Natural killer cell (primary cell): ENCODE data around the gene COMMD1. TPM values are rescaled to one million over a fixed set of nuclear protein-coding genes. Genes with fewer than 3 reads are reported as not detected.

Source experiments
- ATAC-seq, 3 donors: fragments of 150-1000 bp in 2 of 3; fragments of 200-7000 bp in 1 of 3; cut with Tn5 transposase; 1 replicate in 1 of 3; 2 replicates in 2 of 3; pipeline ENCODE4 v1.10.0; 2021; ENCODE audit warnings: mild to moderate bottlenecking in 2 of 3, moderate library complexity in 2 of 3
- DNase-seq, 2 donors: peaks; one replicate each; pipeline versions ENCODE4 v3.0.0 to v3.0.0-alpha.2; 2013 to 2021; ENCODE audit warnings: mixed read lengths in 1 of 2
- H3K27ac ChIP-seq: one replicate; pipeline ENCODE4 v1.5.1; 2013; ENCODE audit warnings: mild to moderate bottlenecking, low read length
- H3K27me3 ChIP-seq: one replicate; pipeline ENCODE4 v1.6.1; 2013; ENCODE audit warnings: low read length; ENCODE audit not compliant: control insufficient read depth, insufficient read depth
- H3K36me3 ChIP-seq: one replicate; pipeline ENCODE4 v1.6.1; 2013; ENCODE audit warnings: low read length; ENCODE audit not compliant: control insufficient read depth, insufficient read depth
- H3K4me1 ChIP-seq: one replicate; pipeline ENCODE4 v1.6.1; 2013; ENCODE audit warnings: low read length; ENCODE audit not compliant: control insufficient read depth, insufficient read depth
- H3K4me3 ChIP-seq: one replicate; pipeline ENCODE4 v1.5.1; 2013; ENCODE audit warnings: low read length
- H3K9me3 ChIP-seq: one replicate; pipeline ENCODE4 v1.6.1; 2013; ENCODE audit warnings: low read length; ENCODE audit not compliant: control insufficient read depth, insufficient read depth
- H3K27ac Mint-ChIP-seq, 2 donors: one replicate each; pipeline ENCODE4 v1.8.0; 2022; ENCODE audit warnings: mild to moderate bottlenecking in 2 of 2, mixed read lengths in 2 of 2, moderate library complexity in 1 of 2
- H3K27me3 Mint-ChIP-seq, 2 donors: one replicate each; pipeline ENCODE4 v1.8.0; 2022; ENCODE audit warnings: low read depth in 2 of 2, mixed read lengths in 2 of 2
- H3K36me3 Mint-ChIP-seq: one replicate; pipeline ENCODE4 v1.8.0; 2022; ENCODE audit warnings: mixed read lengths
- H3K4me1 Mint-ChIP-seq, 2 donors: one replicate each; pipeline ENCODE4 v1.8.0; 2022; ENCODE audit warnings: mixed read lengths in 2 of 2
- H3K4me3 Mint-ChIP-seq: one replicate; pipeline ENCODE4 v1.8.0; 2022; ENCODE audit warnings: mild to moderate bottlenecking, moderate library complexity, mixed read lengths
- H3K9me3 Mint-ChIP-seq, 2 donors: one replicate each; pipeline ENCODE4 v1.8.0; 2022; ENCODE audit warnings: mixed read lengths in 2 of 2
- CTCF ChIP-seq: fragments of 200-600 bp; IDR thresholded peaks from one replicate; pipeline ENCODE4 v1.8.0; 2022; ENCODE audit warnings: antibody characterized with exemption
- WGBS: methylation state at CpG from one replicate; pipeline ENCODE4 v1.1.7; 2013; ENCODE audit warnings: missing lambda C conversion rate; ENCODE audit not compliant: insufficient coverage; 5-methylcytosine and 5-hydroxymethylcytosine counted together
- intact Hi-C: fragments of 100-400 bp; cut with micrococcal nuclease; formaldehyde crosslinking; loops from one replicate; pipeline ENCODE4 v1.14.2; 2022
- total RNA-seq, 4 donors: library from RNA; stranded (reverse); fragments of 120-200 nt in 1 of 4; gene quantifications; one replicate each; pipeline versions ENCODE4 v1.2.3 to v1.2.4, GENCODE V29; 2013 to 2022

Gene COMMD1
- total RNA-seq, 3 donors from 2014 or later (not counting 1 experiment from before 2014, with no cell fraction given) = 24.3 to 36.7 (median 27.2) TPM

- Mint-ChIP-seq H3K36me3 (no peaks in the 10 kb centered on the region), H3K27me3 (no peaks in the 10 kb centered on the region), H3K27ac (peak overlapping the region in 1 of 2 donors; percentile 20), H3K9me3 (no peaks in the 10 kb centered on the region), H3K4me1 (peaks cover 23 to 25% of the 10 kb centered on the region in 2 donors), H3K4me3 (no peak overlapping the region)
- TF ChIP-seq CTCF = no peak
- DNase-seq = no peak
- no peak overlapping the region for H3K27ac ChIP-seq
- 93% methylated on average over 7 of the region's 7 CpGs for WGBS
- H3K4me3 ChIP-seq = no peak overlapping the region
- H3K4me1 ChIP-seq = peaks cover 3% of the 10 kb centered on the region
- H3K9me3 ChIP-seq = peaks cover 9% of the 10 kb centered on the region
- H3K36me3 ChIP-seq = peaks cover 5% of the 10 kb centered on the region
- H3K27me3 ChIP-seq = no peaks in the 10 kb centered on the region
- peak; percentile 39 to 84 (median 73) for ATAC-seq
- intact Hi-C loops = no loop called here
Observed at GRCh38 chr2:62071760-62072680, 166.5 kb downstream of the COMMD1 start.

- peaks cover 5% of the 10 kb centered on the region for H3K36me3 ChIP-seq
- Mint-ChIP-seq H3K9me3 (no peaks in the 10 kb centered on the region), H3K36me3 (no peaks in the 10 kb centered on the region), H3K27me3 (no peaks in the 10 kb centered on the region), H3K4me3 (no peak overlapping the region), H3K4me1 (peaks cover 23 to 25% of the 10 kb centered on the region in 2 donors), H3K27ac (no peak overlapping the region)
- H3K4me1 ChIP-seq = peaks cover 3% of the 10 kb centered on the region
- no peak for TF ChIP-seq CTCF
- no peak overlapping the region for H3K27ac ChIP-seq
- H3K9me3 ChIP-seq = peaks cover 9% of the 10 kb centered on the region
- 91% methylated on average over 2 of the region's 2 CpGs for WGBS
- intact Hi-C loops = no loop called here
- DNase-seq (no peak), ATAC-seq (no peak)
- H3K4me3 ChIP-seq = no peak overlapping the region
- no peaks in the 10 kb centered on the region for H3K27me3 ChIP-seq
Observed at GRCh38 chr2:62074233-62074632, 168.8 kb downstream of the COMMD1 start.

- H3K36me3 ChIP-seq = peaks cover 5% of the 10 kb centered on the region
- H3K4me1 ChIP-seq = no peaks in the 10 kb centered on the region
- no peak overlapping the region for H3K4me3 ChIP-seq
- H3K27ac Mint-ChIP-seq = no peak overlapping the region
- intact Hi-C loops = no loop called here
- 92% methylated on average over 5 of the region's 6 CpGs for WGBS
- no peak overlapping the region for H3K27ac ChIP-seq
- ATAC-seq = no peak
- no peaks in the 10 kb centered on the region for H3K27me3 Mint-ChIP-seq
- no peaks in the 10 kb centered on the region for H3K36me3 Mint-ChIP-seq
- no peak for DNase-seq
- H3K9me3 Mint-ChIP-seq = no peaks in the 10 kb centered on the region
- peaks cover 7 to 8% of the 10 kb centered on the region in 2 donors for H3K4me1 Mint-ChIP-seq
- H3K27me3 ChIP-seq = no peaks in the 10 kb centered on the region
- H3K4me3 Mint-ChIP-seq = no peak overlapping the region
- H3K9me3 ChIP-seq = peaks cover 7% of the 10 kb centered on the region
- no peak for TF ChIP-seq CTCF
Observed at GRCh38 chr2:62076980-62077638, 171.6 kb downstream of the COMMD1 start.
